GM06990 (cell line): ENCODE data around the gene ADCYAP1R1.

ENCODE experiments used
- DNase-seq: peaks from one replicate; pipeline ENCODE4 v3.0.0-alpha.2; 2011; ENCODE audit not compliant: insufficient read length; ENCODE audit errors: extremely low read depth
- H3K27me3 ChIP-seq: replicated peaks from 2 replicates; pipeline ENCODE4 v1.6.0; 2011; ENCODE audit warnings: low read length; ENCODE audit not compliant: control insufficient read depth, insufficient read depth
- H3K36me3 ChIP-seq: 2 replicates; pipeline ENCODE4 v1.5.1; 2011; ENCODE audit warnings: low read length; ENCODE audit not compliant: control insufficient read depth, insufficient read depth
- H3K4me3 ChIP-seq: replicated peaks from 2 replicates; pipeline ENCODE4 v1.5.1; 2011; ENCODE audit warnings: low read depth, mild to moderate bottlenecking, control low read depth, low read length
- TF ChIP-seq, protein P1 (sequence below): IDR thresholded peaks from 2 replicates; pipeline ENCODE4 v1.5.1; 2011; ENCODE audit warnings: low read length, control low read depth, mild to moderate bottlenecking, inconsistent platforms; ENCODE audit not compliant: insufficient read depth, poor library complexity, severe bottlenecking

ADCYAP1R1 gene

GRCh38 chr7:31066516-31067130 is 14.5 kb downstream of the ADCYAP1R1 start:
- H3K36me3 ChIP-seq: no peaks in the 10 kb centered on the region
- no peak for DNase-seq
- TF ChIP-seq, protein P1, sequence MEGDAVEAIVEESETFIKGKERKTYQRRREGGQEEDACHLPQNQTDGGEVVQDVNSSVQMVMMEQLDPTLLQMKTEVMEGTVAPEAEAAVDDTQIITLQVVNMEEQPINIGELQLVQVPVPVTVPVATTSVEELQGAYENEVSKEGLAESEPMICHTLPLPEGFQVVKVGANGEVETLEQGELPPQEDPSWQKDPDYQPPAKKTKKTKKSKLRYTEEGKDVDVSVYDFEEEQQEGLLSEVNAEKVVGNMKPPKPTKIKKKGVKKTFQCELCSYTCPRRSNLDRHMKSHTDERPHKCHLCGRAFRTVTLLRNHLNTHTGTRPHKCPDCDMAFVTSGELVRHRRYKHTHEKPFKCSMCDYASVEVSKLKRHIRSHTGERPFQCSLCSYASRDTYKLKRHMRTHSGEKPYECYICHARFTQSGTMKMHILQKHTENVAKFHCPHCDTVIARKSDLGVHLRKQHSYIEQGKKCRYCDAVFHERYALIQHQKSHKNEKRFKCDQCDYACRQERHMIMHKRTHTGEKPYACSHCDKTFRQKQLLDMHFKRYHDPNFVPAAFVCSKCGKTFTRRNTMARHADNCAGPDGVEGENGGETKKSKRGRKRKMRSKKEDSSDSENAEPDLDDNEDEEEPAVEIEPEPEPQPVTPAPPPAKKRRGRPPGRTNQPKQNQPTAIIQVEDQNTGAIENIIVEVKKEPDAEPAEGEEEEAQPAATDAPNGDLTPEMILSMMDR: no peak
- no peak overlapping the region for H3K4me3 ChIP-seq
- H3K27me3 ChIP-seq: no peaks in the 10 kb centered on the region; the same call in none of the 2 replicates

DNA sequence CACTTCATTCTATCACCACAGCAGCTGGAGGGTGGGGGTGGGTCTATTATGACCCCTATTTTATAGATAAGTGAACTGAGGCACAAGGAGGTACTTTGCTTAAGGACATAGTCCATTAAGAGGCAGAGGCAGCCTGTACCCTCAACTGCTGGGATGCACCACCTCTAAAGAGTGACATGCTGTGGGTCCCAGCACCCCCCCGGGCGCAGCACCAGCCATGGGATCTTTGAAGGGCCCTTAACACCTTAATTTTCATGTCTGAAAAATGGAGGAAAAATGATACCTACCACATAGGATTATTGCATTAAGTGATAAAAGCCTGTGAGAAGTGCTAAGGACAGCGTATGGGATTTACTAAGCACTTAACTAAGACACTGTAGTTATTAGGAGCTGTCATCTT is 15.4 kb downstream of the ADCYAP1R1 start:
- TF ChIP-seq, protein P1: no peak
- H3K27me3 ChIP-seq: no peaks in the 10 kb centered on the region; the same call in none of the 2 replicates
- DNase-seq: no peak
- no peaks in the 10 kb centered on the region for H3K36me3 ChIP-seq
- H3K4me3 ChIP-seq: no peak overlapping the region

DNA sequence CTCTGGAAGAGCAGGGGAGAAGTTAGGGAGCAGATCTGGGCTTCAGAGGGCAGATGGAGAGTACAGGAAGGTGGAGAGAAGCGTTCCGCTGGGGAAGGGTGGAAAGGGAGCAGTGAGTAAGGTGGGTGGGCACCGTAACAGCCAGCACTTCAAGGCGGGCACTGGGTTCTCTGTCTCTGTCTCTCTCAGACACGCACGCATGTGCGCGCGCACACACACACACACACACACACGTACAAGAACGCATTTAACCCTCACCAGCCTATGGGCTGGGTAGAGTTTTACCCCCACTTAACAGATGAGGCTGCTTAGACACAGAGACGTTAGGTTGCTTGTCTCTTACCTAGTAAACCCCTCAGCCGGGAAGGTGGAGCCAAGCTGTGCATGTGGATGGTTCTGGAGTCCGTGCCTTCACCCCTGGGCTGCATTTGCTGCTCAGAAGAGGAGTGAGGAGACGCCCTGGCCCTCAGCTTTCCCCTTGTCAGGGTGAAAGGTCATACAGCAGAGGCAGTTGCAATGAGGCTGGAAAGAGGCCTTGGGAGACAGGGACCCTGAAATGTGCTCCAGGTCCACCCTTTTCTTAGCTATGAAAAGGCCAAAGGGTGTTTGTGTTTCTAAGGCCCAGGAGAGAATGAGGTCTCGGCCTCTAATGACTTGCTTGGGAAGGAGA is 16.0 kb downstream of the ADCYAP1R1 start:
- Histone ChIP-seq H3K36me3 (no peaks in the 10 kb centered on the region), H3K4me3 (no peak overlapping the region), H3K27me3 (no peaks in the 10 kb centered on the region; the same call in none of the 2 replicates)
- TF ChIP-seq, protein P1: no peak
- no peak for DNase-seq

DNA sequence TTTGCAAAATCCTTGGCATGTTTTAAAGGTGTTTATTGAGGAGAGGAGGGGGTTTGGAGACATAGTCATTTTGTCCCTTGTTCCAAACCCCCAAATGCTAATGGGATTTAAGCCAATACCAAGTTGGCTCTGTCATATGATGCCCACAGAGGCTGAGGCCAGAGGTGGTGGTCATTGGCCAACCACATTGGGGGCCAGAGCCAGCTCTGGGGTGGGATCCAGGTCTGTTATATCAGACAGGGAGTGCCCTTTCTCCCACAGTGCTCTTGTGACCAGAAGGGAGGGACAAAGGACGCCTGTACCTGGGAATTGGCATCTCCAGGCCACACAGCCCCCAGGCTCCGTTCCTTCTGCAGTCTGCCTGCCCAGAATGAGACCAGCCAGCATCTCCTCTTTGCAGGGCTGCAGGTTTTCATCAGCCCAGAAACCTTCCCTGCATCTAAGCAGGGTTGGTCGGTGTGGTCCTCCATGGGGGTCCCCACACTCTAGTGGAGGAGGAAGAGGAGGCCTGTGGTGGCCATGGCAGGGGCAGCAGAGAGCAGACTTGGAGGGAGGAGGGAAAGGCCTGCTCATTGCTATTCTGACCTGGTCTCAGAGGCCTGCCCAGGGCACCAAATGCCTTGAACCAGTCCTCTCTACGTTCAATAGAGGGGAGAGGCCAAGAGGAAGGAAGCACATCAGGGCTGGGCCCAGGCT is 17.9 kb downstream of the ADCYAP1R1 start:
- no peaks in the 10 kb centered on the region; the same call in none of the 2 replicates for H3K27me3 ChIP-seq
- no peak for DNase-seq
- H3K36me3 ChIP-seq: no peaks in the 10 kb centered on the region
- no peak overlapping the region for H3K4me3 ChIP-seq
- TF ChIP-seq, protein P1: no peak

- H3K4me3 ChIP-seq: no peak overlapping the region
- H3K36me3 ChIP-seq: no peaks in the 10 kb centered on the region
- no peak for DNase-seq
- H3K27me3 ChIP-seq: no peaks in the 10 kb centered on the region; the same call in none of the 2 replicates
- TF ChIP-seq, protein P1: no peak
These were observed 19.0 kb downstream of the ADCYAP1R1 start for GRCh38 chr7:31070991-31071644.
